H1 (cell line): ENCODE data around the gene LDAH. TPM values are rescaled to one million over a fixed set of nuclear protein-coding genes. Genes with fewer than 3 reads are reported as not detected.

ENCODE experiments used
- CTBP2 ChIP-seq: IDR thresholded peaks from 2 replicates; pipeline ENCODE4 v1.7.0; 2011; ENCODE audit warnings: borderline replicate concordance, mild to moderate bottlenecking, moderate library complexity, mixed read lengths, low read length; ENCODE audit not compliant: insufficient read depth, insufficient read length
- RXRA ChIP-seq: IDR thresholded peaks from 2 replicates; pipeline ENCODE4 v1.6.1; 2011; ENCODE audit warnings: low read depth, mild to moderate bottlenecking, low read length, moderate library complexity; ENCODE audit not compliant: insufficient read depth
- TEAD4 ChIP-seq: IDR thresholded peaks from 2 replicates; pipeline ENCODE4 v1.6.1; 2012; ENCODE audit warnings: low read depth, low read length, inconsistent platforms, mixed read lengths
- polyA plus RNA-seq, 7 experiments: library from polyadenylated mRNA; depleted of rRNA in 3 of 7; stranded (reverse) in 5 of 7; unstranded in 2 of 7; fragments of >200 nt in 5 of 7; fragments of 200-250 nt in 2 of 7; gene quantifications; 1 replicate in 5 of 7; 2 replicates in 1 of 7; 4 replicates in 1 of 7; pipeline versions ENCODE4 v1.2.1 to v1.2.3, GENCODE V29; 2011 to 2013; ENCODE audit warnings: missing spikeins in 2 of 7, mixed read lengths in 2 of 7
- total RNA-seq: library from RNA; stranded (reverse); fragmentation: NEBNext Ultra II Directional; extraction: Animal tissue kit (Norgen Biotek cat#: 25700); gene quantifications from 2 replicates; pipeline ENCODE4 v1.2.1, GENCODE V29; 2021

Gene LDAH
- total and polyA plus RNA-seq, 2 of the 8 experiments (the other 6 are each of a cell fraction or from before 2014, with no cell fraction given): 10.9 to 26.3 TPM

DNA sequence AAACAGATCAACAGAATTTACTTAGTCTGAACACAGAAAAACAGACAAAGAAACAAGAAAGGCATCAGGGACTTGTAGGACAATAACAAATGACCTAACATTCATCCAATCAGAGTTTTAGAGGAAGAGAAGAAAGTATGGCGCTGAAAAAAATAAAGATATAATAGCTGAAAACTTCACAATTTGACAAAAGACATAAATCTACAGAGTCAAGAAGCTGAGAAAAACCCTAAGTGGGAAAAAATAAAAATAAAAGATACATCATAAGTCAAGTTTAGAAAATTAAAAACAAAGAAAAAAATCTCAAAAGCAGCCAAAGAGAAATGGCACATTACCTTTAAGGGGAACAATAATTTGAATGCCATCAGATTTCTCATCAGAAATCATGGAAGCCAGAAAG is 7.7 kb downstream of the LDAH start (continued):
- TF ChIP-seq RXRA: no peak
- no peak for TF ChIP-seq TEAD4
- TF ChIP-seq CTBP2: no peak
